Measurements from ENCODE around the gene NT5C.

- TF ChIP-seq EZH2 (IDR thresholded peaks at IDR 0.05), result no peak
- TF ChIP-seq POLR2AphosphoS5 (IDR thresholded peaks at IDR 0.05; ENCODE audit: borderline replicate concordance, low read depth, low read length), result no peak
- TF ChIP-seq FOXP2 (optimal IDR thresholded peaks at IDR 0.05; ENCODE audit: control extremely low read depth, extremely low read length, insufficient read depth), result no peak
These were observed 13.2 kb downstream of the NT5C start for GRCh38 chr17:75118307-75118706.

Data from SK-N-MC (cell line).